ES-I3 (cell line): ENCODE results near the gene ACTR6.
A peak's percentile ranks its signal among the peaks of the same experiment; 100 is the strongest.

Experiments
- H3K36me3 ChIP-seq: 2 replicates; pipeline ENCODE4 v1.6.1; 2013; ENCODE audit warnings: mild to moderate bottlenecking, low read length, control low read depth, moderate library complexity; ENCODE audit not compliant: insufficient read depth
- H3K4me1 ChIP-seq: 2 replicates; pipeline ENCODE4 v1.6.1; 2013; ENCODE audit warnings: mild to moderate bottlenecking, control low read depth, low read length; ENCODE audit not compliant: insufficient read depth
- H3K9ac ChIP-seq: 2 replicates; pipeline ENCODE4 v1.6.1; 2013; ENCODE audit warnings: low read depth, mild to moderate bottlenecking, low read length, moderate library complexity
- H3K9me3 ChIP-seq: 2 replicates; pipeline ENCODE4 v1.6.1; 2013; ENCODE audit warnings: mild to moderate bottlenecking, low read length, moderate library complexity; ENCODE audit not compliant: control insufficient read depth, insufficient read depth

ACTR6 gene

GRCh38 chr12:100193085-100193484 lies 7.5 kb upstream of the ACTR6 start:
- no peaks in the 10 kb centered on the region for H3K36me3 ChIP-seq
- H3K4me1 ChIP-seq = no peaks in the 10 kb centered on the region
- H3K9me3 ChIP-seq = no peaks in the 10 kb centered on the region
- H3K9ac ChIP-seq = no peak overlapping the region

- H3K4me1 ChIP-seq = no peaks in the 10 kb centered on the region
- no peaks in the 10 kb centered on the region for H3K9me3 ChIP-seq
- no peaks in the 10 kb centered on the region for H3K36me3 ChIP-seq
- no peak overlapping the region for H3K9ac ChIP-seq
Observed at GRCh38 chr12:100197486-100197885, 3.1 kb upstream of the ACTR6 start.

- no peaks in the 10 kb centered on the region for H3K4me1 ChIP-seq
- peak overlapping the region; percentile 73 for H3K9ac ChIP-seq
- H3K9me3 ChIP-seq = no peaks in the 10 kb centered on the region
- no peaks in the 10 kb centered on the region for H3K36me3 ChIP-seq
Observed at GRCh38 chr12:100199023-100199346, 1.6 kb upstream of the ACTR6 start.

- Histone ChIP-seq H3K4me1 (no peaks in the 10 kb centered on the region), H3K9me3 (no peaks in the 10 kb centered on the region), H3K9ac (peak overlapping the region; percentile 73), H3K36me3 (no peaks in the 10 kb centered on the region)
Observed at GRCh38 chr12:100199347-100200149, 1.1 kb upstream of the ACTR6 start.

GRCh38 chr12:100201604-100202423 lies 1.2 kb downstream of the ACTR6 start:
- no peaks in the 10 kb centered on the region for H3K4me1 ChIP-seq
- H3K9ac ChIP-seq = peak overlapping the region; percentile 73
- H3K36me3 ChIP-seq = no peaks in the 10 kb centered on the region
- no peaks in the 10 kb centered on the region for H3K9me3 ChIP-seq

- Histone ChIP-seq H3K9ac (no peak overlapping the region), H3K9me3 (no peaks in the 10 kb centered on the region), H3K4me1 (no peaks in the 10 kb centered on the region), H3K36me3 (peaks cover 9% of the 10 kb centered on the region)
Observed at GRCh38 chr12:100207311-100207710, 6.7 kb downstream of the ACTR6 start.

GRCh38 chr12:100208834-100209233 lies 8.2 kb downstream of the ACTR6 start:
- Histone ChIP-seq H3K9ac (no peak overlapping the region), H3K4me1 (no peaks in the 10 kb centered on the region), H3K36me3 (peaks cover 9% of the 10 kb centered on the region), H3K9me3 (no peaks in the 10 kb centered on the region)

- Histone ChIP-seq H3K36me3 (peaks cover 9% of the 10 kb centered on the region), H3K9me3 (no peaks in the 10 kb centered on the region), H3K9ac (no peak overlapping the region), H3K4me1 (no peaks in the 10 kb centered on the region)
Observed at GRCh38 chr12:100211698-100212097, 11.1 kb downstream of the ACTR6 start.

GRCh38 chr12:100213016-100213891 lies 12.6 kb downstream of the ACTR6 start:
- Histone ChIP-seq H3K4me1 (no peaks in the 10 kb centered on the region), H3K9ac (no peak overlapping the region), H3K9me3 (no peaks in the 10 kb centered on the region), H3K36me3 (peaks cover 7% of the 10 kb centered on the region)

- H3K4me1 ChIP-seq = no peaks in the 10 kb centered on the region
- H3K9me3 ChIP-seq = no peaks in the 10 kb centered on the region
- H3K36me3 ChIP-seq = peaks cover 6% of the 10 kb centered on the region
- H3K9ac ChIP-seq = no peak overlapping the region
Observed at GRCh38 chr12:100214518-100214917, 13.9 kb downstream of the ACTR6 start.

GRCh38 chr12:100215209-100215608 lies 14.6 kb downstream of the ACTR6 start:
- H3K36me3 ChIP-seq = peaks cover 4% of the 10 kb centered on the region
- no peaks in the 10 kb centered on the region for H3K9me3 ChIP-seq

GRCh38 chr12:100216337-100216736 lies 15.7 kb downstream of the ACTR6 start:
- H3K36me3 ChIP-seq = peaks cover 3% of the 10 kb centered on the region

More at GRCh38 chr12:100215209-100215608, 14.6 kb downstream of the ACTR6 start:
- no peaks in the 10 kb centered on the region for H3K4me1 ChIP-seq
- no peak overlapping the region for H3K9ac ChIP-seq

GRCh38 chr12:100219328-100220109 lies 18.9 kb downstream of the ACTR6 start:
- peaks cover 3% of the 10 kb centered on the region for H3K36me3 ChIP-seq
- no peak overlapping the region for H3K9ac ChIP-seq
- no peaks in the 10 kb centered on the region for H3K4me1 ChIP-seq
- no peaks in the 10 kb centered on the region for H3K9me3 ChIP-seq

More at GRCh38 chr12:100216337-100216736, 15.7 kb downstream of the ACTR6 start:
- Histone ChIP-seq H3K9me3 (no peaks in the 10 kb centered on the region), H3K9ac (no peak overlapping the region), H3K4me1 (no peaks in the 10 kb centered on the region)
